Amniotic epithelial cell (primary cell): ENCODE measurements around the gene MTMR1.

Source experiments
- DNase-seq: peaks from one replicate; pipeline ENCODE4 v3.0.0-alpha.2; 2010; ENCODE audit warnings: low read depth

The MTMR1 gene

DNA sequence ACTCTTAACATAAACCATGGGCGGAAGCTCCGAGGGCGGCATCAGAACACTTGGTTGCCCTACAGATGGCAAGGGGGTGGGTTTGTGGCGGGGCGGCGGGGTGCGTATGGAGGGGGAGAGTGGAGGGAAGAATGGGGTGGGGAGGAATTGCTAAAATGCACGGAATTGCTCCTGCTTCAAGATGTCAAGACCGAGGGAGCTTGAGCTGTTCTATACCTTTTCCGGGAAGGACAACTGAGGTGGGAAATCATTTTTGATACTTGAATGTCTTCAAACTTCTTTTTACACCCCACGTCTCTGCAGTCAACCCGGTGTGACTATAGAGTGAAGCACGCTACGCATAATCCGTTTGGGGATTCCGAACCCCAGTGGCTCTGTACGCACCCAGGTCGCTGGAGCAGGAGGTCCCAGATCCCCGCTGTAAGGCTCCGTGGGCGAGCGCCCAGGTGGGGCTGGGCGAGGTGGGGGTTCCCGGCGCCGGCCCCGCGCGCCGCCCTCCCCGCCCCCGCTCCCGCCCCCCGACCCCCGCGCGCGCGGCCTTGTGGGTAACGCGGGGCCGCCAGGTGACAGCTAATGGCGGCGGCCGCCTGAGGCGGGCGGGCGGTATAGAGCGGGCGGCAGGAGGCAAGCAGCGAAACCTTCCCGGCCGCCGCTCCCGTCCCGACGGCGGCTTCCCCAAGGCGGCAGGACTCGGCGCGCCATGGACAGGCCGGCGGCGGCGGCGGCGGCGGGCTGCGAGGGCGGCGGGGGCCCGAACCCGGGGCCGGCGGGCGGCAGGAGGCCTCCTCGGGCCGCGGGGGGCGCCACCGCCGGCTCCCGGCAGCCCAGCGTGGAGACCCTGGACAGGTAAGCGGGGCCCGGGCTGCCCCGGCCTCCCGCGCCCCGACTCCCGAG is at the start of gene MTMR1:
Gene MTMR1 (plus strand): TSS at position 566 of the 894 bp plus-strand sequence. CDS start 135 bp downstream, at position 701.
- no peak for DNase-seq

DNA sequence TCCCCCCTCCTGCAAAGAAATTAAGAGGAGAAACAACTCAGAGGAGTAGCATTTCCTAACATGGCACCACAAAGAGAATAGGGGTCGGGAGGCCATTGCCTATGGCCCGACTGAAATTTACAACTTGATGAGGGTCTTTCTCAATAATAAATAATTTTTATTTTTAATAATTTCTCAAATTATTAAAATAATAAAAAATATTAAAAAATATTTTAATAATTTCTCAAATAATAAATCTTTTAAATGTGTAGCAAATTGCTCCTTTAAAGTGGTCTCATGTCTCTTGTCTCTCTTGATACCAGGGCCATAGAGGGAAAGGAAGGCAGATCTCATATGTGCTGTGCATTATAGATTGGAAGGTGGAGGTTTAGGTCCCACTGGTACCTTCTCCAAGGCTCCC is 49.2 kb upstream of the MTMR1 start:
- no peak for DNase-seq

DNA sequence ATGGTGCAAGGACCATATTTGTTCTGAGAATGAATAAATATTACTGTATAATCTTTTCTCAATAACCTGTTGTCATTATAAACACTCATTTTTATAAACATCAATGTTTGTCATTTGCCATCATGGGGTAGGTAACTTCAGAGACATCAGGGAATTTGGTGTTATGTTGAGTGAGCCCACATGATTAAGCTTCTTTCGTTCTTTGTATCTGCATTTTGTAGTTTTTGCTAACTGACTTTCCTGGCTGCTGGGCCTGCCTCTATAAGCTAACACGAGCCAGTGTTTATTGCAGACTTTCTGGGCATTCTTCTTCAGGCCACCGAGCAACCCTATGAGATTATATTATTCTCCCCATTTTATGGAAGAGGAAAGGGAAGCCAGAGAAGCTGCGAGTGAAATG is 48.8 kb upstream of the MTMR1 start:
- DNase-seq = no peak

- DNase-seq = no peak
Measured at GRCh38 chrX:150647331-150647730, 45.9 kb upstream of the MTMR1 start.

DNA sequence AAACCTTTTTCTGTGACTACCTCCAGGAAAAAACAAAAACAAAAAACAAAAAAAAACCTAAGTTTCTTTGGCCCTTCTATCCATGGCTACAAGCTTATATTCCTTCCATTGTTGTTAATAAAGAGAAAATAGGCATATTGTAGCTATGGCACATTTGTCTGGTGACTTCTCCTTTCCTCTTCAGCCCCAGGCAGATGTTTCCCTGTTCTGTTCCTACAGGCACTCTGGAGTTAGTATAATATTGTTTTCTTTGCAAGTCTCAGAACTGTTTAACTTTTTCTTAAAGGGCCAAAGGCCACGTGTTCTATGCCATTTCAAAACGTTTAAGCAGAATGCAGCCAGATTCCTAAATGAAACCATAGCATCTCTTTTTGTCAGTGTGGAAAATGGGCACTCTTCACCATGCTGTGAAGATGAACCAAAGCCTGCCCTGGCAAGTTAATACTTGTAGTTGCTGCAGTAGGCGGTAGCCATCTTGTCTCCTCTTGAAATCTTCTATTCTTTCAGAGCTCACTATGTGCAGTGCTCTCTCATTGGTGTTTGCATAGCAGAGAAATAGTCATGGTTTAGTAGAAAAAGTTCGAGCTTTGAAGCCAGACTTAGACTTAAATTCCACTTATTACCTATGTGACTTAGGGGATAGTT is 44.8 kb upstream of the MTMR1 start:
- no peak for DNase-seq

DNA sequence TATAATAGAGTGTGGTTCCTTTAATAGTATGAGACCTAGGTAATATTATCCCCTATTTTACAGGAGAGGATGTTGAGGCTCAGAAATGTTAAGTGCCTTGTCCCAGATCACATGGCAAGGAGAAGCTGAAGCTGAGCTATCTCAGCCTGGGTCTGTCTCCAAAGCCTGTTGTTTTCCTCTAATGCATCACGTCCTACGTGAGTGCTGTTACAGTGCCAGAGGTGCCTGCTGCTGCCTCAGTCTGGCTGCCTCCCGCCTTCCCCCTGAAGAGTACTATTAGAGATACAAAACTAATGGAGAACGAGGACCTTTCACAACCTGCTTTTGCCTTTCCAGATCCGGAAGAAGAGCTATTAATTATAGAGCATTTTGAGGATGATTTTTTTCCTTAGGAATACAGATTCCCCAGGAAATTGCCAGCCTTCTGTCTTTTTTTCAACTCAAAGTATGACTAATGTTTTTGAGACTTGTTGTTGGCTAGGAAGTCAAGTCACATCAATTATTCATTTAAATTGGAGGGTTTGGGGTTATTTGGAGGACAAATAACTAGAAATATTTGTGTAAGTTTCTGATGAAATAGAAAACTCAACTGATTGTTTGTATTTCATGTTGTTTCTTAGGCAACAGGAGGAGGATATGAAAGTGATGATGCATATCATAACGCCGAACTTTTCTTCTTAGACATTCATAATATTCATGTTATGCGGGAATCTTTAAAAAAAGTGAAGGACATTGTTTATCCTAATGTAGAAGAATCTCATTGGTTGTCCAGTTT is 43.9 kb upstream of the MTMR1 start:
- peak; percentile 69 for DNase-seq

GRCh38 chrX:150651906-150652305 is 41.3 kb upstream of the MTMR1 start:
- DNase-seq = no peak

DNA sequence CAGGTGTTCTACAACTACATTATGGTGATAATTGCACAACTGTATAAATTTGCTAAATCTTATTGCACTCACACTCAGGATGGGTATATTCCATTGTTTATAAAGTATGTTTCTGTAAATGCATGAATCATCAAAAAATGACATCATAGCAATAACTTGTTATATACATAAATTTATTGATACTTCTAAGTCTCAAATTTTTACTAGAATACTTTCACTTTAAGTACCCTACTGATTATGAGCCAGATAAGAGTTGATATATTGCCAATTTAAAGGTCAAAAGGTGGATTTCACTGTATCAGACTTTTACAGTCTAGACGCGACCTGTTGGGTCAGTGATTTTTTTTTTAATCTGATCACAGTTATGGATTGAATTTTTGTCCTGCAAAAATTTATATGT is 37.4 kb upstream of the MTMR1 start:
- no peak for DNase-seq

DNA sequence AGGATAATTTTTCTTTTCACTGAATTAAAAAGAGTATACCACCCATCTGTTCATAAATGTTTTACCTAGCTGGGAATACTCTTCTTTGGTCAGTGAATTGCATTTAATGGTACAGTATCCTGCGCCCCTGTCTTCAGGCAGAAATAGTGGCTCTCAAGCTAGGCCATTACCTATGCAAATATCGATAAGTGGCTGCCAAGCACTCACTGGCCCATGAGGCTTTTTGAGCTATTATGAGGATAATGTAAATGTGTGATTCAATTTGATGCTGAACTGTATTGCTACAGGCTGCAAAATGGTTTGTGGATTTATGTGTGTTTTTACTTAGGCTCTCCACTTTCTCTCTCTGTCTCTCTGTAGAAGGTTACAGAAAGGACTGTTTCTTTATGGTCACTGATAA is 30.1 kb upstream of the MTMR1 start:
- no peak for DNase-seq

GRCh38 chrX:150664290-150664689 is 28.9 kb upstream of the MTMR1 start:
- no peak for DNase-seq

DNA sequence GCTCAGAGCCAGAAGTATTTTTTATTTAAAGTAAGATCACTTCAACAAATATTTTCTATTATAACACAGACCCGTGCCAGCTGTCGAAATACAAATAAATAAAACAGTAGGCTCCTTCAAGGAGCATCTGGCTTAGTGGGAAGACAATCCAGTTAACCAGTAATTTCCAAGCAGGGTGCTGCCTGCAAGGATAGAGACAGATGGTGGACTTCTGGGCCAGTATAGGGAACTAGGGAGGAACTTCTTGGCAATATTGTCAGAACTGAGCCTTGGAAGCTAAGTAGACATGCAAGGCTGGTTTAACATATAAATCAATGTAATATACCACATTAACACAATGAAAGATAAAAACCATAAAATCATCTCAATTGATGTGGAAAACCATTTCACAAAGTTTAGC is 17.0 kb upstream of the MTMR1 start:
- DNase-seq = no peak

- DNase-seq = peak; percentile 33
Measured at GRCh38 chrX:150680974-150681373, 12.2 kb upstream of the MTMR1 start.

GRCh38 chrX:150683112-150683511 is 10.1 kb upstream of the MTMR1 start:
- DNase-seq = no peak

DNA sequence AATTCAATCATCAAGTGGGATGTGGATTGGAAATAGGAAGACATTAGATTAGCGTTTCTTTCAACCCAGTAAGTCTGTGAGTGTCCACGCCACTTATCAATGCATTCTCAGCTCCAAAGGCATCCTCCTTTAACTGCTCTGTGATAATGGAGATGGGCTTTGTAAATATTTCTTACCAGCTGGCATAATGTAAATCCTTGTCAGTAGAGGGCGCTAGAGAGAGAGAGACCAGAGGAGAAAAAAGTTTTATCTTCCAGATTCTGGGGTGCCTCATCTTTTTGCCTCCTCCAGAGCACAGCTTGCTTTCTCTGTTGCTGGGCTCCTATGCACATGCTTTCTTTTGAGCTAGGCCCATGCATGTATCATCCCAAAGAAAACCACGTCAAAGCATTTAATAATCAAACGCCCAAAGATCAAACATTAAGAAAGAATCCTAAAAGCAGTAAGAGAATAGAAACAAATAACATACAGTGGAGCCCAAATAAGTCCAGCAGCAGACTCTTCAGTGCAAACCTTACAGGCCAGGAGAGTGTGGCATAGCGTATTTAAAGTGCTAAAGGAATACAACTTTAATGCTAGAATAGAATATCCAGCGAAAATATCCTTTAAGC is 9.6 kb upstream of the MTMR1 start:
- peak; percentile 31 for DNase-seq

- peak; percentile 89 for DNase-seq
Measured at GRCh38 chrX:150688911-150689451, 4.2 kb upstream of the MTMR1 start.

DNA sequence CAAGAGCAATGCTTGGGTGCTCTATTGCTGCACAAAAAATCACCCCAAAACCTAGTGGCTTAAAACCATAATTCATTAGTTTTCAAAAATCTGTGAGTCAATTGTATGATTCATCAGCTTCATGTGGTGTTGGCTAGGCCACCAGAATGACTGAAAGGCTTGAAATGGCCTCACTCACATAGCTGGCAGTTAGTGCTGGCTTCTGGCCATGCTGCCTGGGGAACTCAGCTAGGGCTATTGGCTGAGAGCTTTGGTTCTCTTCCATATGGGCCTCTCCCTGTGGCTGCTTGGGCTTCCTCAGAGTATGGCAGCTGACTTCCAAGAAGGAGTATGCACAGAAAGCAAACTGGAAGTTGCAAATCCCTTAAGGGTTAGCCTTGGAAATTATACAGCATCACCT is 3.1 kb upstream of the MTMR1 start:
- DNase-seq = peak; percentile 84

DNA sequence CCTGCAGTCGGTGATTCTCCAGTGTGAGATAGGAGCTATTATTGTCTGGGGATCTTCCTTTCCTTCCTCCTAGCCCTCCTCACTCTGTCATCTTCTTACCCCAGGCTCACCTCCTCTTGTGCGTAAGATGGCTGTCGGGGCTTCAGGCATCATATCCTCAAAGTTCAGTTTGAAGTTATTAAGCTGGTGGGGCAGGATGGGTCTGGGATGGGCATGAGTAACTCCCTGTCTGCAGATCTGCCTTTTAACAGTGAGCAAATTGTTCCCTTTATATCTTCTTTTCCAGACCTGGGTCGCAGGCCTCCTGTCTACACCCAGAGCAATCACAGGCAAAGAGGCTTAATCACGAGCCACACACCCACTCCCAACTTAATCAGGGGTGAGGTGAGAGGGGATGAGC is 900 bp upstream of the MTMR1 start:
- no peak for DNase-seq

DNA sequence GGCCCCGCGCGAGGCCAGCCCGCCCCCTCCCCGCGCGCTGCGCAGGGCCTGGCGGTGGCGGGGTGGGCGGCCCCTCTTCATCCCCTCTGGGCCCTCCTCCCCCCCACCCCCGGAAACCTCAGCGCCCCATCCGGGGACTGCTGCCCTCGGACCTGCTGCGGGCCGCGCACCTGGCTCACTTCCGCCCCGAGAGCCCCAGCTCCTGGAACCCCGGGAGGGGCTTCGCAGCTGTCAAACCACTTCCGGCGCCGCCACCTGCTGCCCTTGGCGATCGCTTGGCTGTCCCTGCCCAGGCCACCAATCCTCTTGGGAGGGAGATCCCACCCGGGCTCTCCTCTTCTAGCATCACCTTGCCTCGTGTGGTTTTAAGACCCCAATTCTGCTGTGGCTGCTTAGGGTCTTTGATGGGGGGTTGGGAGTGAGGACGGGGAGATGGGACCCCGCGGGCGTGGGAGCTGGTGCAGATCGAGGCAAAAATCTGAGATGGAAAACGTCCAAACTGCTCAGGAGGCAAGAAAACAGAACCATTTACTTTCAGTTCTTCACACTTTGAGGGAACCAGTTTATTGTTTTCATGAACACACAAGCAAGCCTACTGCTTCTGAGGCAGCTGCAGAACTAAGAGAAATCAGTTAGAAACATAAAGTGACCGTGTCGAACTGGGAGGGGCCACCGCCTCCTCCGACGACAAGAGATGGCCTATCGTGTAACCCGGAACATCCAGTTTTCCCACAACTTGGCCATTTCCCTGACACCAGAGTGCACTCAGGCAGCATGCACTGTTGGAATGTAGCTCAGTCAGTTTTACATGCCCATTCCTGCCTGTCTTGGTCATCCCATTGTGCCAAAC is 754 bp downstream of the MTMR1 start:
- peak; percentile 20 for DNase-seq

DNA sequence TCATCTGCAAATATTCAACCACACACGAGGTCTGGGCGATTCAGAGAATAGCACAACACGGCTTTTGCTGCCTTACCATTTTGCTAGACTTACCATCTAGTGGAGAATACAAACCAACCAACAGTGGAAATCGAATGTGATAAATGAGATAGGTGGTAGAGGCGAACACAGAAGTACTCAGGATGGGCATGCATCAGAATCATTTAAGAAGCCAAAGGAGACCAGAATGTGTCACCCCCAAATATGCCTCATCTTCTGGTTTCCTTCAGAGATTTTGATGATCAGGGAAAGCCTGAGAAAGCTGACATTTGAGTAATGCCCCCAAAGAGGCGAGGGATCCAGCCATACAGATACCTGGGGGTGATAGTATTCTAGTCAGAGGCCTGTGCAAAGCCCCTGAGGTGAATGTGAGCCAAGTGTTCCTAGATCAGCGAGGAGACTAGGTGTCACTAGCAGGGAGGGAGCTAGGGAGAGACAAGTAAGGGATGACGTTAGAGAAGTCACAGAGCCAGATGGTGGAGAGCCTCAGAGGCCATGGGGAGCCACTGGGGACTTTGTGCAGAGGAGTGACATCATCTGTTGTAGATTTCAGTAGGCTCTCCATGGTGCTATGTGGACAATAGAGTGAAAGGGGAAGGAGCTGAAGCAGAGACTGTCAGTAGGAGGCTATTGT is 1.7 kb downstream of the MTMR1 start:
- DNase-seq = no peak

DNA sequence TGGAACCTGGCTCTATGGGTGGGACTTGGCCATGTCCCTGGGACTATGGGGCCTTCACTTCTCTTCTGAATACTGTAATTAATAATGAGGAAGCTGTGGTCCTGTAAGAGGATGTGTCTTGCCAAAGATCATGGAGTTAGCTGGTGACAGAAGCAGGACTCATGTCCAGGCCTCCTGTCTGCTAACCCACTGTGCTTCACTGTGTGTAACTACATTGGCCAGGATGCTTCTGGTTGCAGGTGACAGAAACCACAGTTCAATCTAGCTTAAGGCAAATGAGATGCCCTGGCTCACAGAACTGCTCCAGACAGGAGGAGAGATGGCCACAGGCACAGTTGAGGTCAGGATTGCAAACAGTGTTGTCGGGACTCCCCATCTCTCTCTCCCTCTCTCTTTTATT is 3.1 kb downstream of the MTMR1 start:
- DNase-seq = no peak

DNA sequence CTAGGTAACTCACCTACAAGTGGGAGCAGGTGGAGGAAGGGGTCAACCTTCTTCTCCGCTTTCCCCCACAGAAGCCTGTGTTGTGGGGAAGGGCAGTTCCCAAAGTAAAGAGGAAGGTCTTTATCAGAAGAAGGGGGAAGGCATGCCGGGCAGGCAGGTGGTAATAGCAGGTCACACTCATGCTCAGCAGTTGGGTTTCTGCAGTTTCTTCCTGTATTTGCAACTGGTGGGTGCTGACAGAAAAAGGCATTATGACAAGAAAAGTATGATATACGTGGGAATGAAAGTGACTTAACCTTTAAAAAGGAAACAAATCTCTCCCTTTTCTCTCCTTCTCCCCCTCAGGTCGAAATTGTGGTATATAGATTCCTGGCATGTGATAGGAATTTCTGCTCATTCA is 3.7 kb downstream of the MTMR1 start:
- DNase-seq = no peak
